ENCODE results near the gene SORBS2.
"Not testable (repeated sequence)": the region's sequence is repeated elsewhere in the genome, so short reads cannot be mapped to it uniquely, and the experiment has no call there.

Gene SORBS2

GRCh38 chr4:185587030-185587426 lies 225.0 kb downstream of the SORBS2 start:
- DNase-seq (ENCODE audit: low read depth) = no peak

GRCh38 chr4:185585211-185585610 lies 226.8 kb downstream of the SORBS2 start:
- DNase-seq (ENCODE audit: low read depth) = no peak

GRCh38 chr4:185583813-185584212 lies 228.2 kb downstream of the SORBS2 start:
- DNase-seq (ENCODE audit: low read depth) = no peak

GRCh38 chr4:185582651-185583400 lies 229.2 kb downstream of the SORBS2 start:
- no peak for DNase-seq (ENCODE audit: low read depth)

- DNase-seq (ENCODE audit: low read depth) = no peak
Measured at GRCh38 chr4:185580699-185581098, 231.3 kb downstream of the SORBS2 start.

- DNase-seq (ENCODE audit: low read depth) = no peak
Measured at GRCh38 chr4:185578284-185578683, 233.7 kb downstream of the SORBS2 start.

- no peak for DNase-seq (ENCODE audit: low read depth)
Measured at GRCh38 chr4:185576962-185577950, 234.7 kb downstream of the SORBS2 start.

- DNase-seq (ENCODE audit: low read depth) = no peak
Measured at GRCh38 chr4:185576314-185576961, 235.6 kb downstream of the SORBS2 start.

- no peak for DNase-seq (ENCODE audit: low read depth)
Measured at GRCh38 chr4:185573651-185574199, 238.3 kb downstream of the SORBS2 start.

- no peak for DNase-seq (ENCODE audit: low read depth)
Measured at GRCh38 chr4:185570727-185571126, 241.3 kb downstream of the SORBS2 start.

GRCh38 chr4:185567381-185568376 lies 244.3 kb downstream of the SORBS2 start:
- no peak for DNase-seq (ENCODE audit: low read depth)

GRCh38 chr4:185566972-185567371 lies 245.0 kb downstream of the SORBS2 start:
- DNase-seq (ENCODE audit: low read depth) = no peak

GRCh38 chr4:185566425-185566824 lies 245.6 kb downstream of the SORBS2 start:
- DNase-seq (ENCODE audit: low read depth) = no peak

- DNase-seq (ENCODE audit: low read depth) = no peak
Measured at GRCh38 chr4:185565696-185566095, 246.3 kb downstream of the SORBS2 start.

- no peak for DNase-seq (ENCODE audit: low read depth)
Measured at GRCh38 chr4:185564349-185564748, 247.6 kb downstream of the SORBS2 start.

- DNase-seq (ENCODE audit: low read depth) = no peak
Measured at GRCh38 chr4:185562531-185562930, 249.5 kb downstream of the SORBS2 start.

GRCh38 chr4:185560316-185560715 lies 251.7 kb downstream of the SORBS2 start:
- no peak for DNase-seq (ENCODE audit: low read depth)

- no peak for DNase-seq (ENCODE audit: low read depth)
Measured at GRCh38 chr4:185559915-185560281, 252.1 kb downstream of the SORBS2 start.

- not testable (repeated sequence) for DNase-seq (ENCODE audit: low read depth)
Measured at GRCh38 chr4:185559251-185559914, 252.6 kb downstream of the SORBS2 start.

- no peak for DNase-seq (ENCODE audit: low read depth)
Measured at GRCh38 chr4:185554365-185555126, 257.4 kb downstream of the SORBS2 start.
